HEK293T (cell line): ENCODE results near the gene MTA3.

Source experiments
- ARNT ChIP-seq: fragments of 450-650 bp; IDR thresholded peaks from 2 replicates; pipeline ENCODE4 v1.6.1; 2017; ENCODE audit warnings: mild to moderate bottlenecking
- BHLHE40 ChIP-seq: fragments of 450-650 bp; IDR thresholded peaks from 2 replicates; pipeline ENCODE4 v1.6.1; 2016; ENCODE audit warnings: mild to moderate bottlenecking, moderate library complexity, borderline replicate concordance
- CTBP1 ChIP-seq: fragments of 450-650 bp; IDR thresholded peaks from 2 replicates; pipeline ENCODE4 v1.6.1; 2016; ENCODE audit warnings: borderline replicate concordance
- FOXM1 ChIP-seq: fragments of 450-650 bp; IDR thresholded peaks from 2 replicates; pipeline ENCODE4 v1.6.1; 2017; ENCODE audit warnings: mild to moderate bottlenecking, borderline replicate concordance
- HDGF ChIP-seq: fragments of 450-650 bp; IDR thresholded peaks from 2 replicates; pipeline ENCODE4 v1.6.1; 2017; ENCODE audit warnings: antibody characterized with exemption, borderline replicate concordance
- SP1 ChIP-seq: fragments of 450-650 bp; IDR thresholded peaks from 2 replicates; pipeline ENCODE4 v1.6.1; 2017
- TARDBP ChIP-seq: fragments of 450-650 bp; IDR thresholded peaks from 2 replicates; pipeline ENCODE4 v1.6.1; 2016

DNA sequence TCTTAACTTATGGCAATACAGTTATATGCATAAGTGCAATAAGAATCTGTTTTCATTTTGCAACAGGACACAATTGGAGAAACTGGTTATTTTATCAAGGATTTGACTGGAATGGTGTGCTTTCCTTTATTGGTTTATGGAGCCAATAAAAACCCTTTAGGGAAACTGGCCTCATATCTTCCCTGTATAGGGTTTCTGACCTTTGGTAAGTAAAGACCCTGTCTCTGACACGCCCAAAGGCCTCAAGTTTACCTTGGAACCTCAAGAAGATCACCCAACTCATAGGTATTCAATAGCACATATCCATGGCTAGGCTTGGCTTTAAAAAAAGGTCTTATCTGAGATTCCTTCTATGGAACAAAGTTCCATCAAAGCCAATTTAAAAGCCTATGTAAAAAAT is 212.7 kb downstream of the MTA3 start:
- no peak for TF ChIP-seq SP1
- no peak for TF ChIP-seq FOXM1
- TF ChIP-seq BHLHE40: no peak
- no peak for TF ChIP-seq TARDBP
- TF ChIP-seq HDGF: no peak
- no peak for TF ChIP-seq ARNT
- TF ChIP-seq CTBP1: no peak
